CD4-positive, alpha-beta memory T cell (primary cell): ENCODE results near the gene CACNG6. TPM values are rescaled to one million over a fixed set of nuclear protein-coding genes. Genes with fewer than 3 reads are reported as not detected.

Experiments used
- CTCF ChIA-PET: fragments of 350-600 bp; sonication (Branson Sonifier 250); formaldehyde crosslinking; loops from one replicate; lab custom pipeline; 2021; ENCODE audit warnings: inconsistent platforms; ENCODE audit not compliant: partially characterized antibody; lab: Charles Lee
- POLR2A ChIA-PET: fragments of 350-600 bp; sonication (Branson Sonifier 250); formaldehyde crosslinking; loops from one replicate; lab custom pipeline; 2021; ENCODE audit not compliant: partially characterized antibody; lab: Charles Lee
- DNase-seq, 5 donors: peaks; one replicate each; pipeline versions ENCODE4 v3.0.0 to v3.0.0-alpha.2; 2020 to 2022; ENCODE audit warnings: mixed read lengths in 1 of 5
- H3K27ac ChIP-seq: one replicate; pipeline ENCODE4 v1.7.0; 2013; ENCODE audit warnings: low read depth, low read length
- H3K27me3 ChIP-seq: 2 replicates; pipeline ENCODE4 v1.7.0; 2013; ENCODE audit warnings: mild to moderate bottlenecking, low read length, moderate library complexity; ENCODE audit not compliant: insufficient read depth
- H3K36me3 ChIP-seq: 2 replicates; pipeline ENCODE4 v1.7.0; 2013; ENCODE audit warnings: mild to moderate bottlenecking, low read length, moderate library complexity; ENCODE audit not compliant: insufficient read depth
- H3K4me1 ChIP-seq: 2 replicates; pipeline ENCODE4 v1.7.0; 2013; ENCODE audit warnings: mild to moderate bottlenecking, low read length, moderate library complexity; ENCODE audit not compliant: insufficient read depth
- H3K4me3 ChIP-seq, 2 donors: one replicate each; pipeline ENCODE4 v1.7.0; 2013; ENCODE audit warnings: low read length in 2 of 2, mild to moderate bottlenecking in 1 of 2
- H3K9me3 ChIP-seq, 2 donors: one replicate each; pipeline ENCODE4 v1.7.0; 2013; ENCODE audit warnings: low read length in 2 of 2, control low read depth in 1 of 2; ENCODE audit not compliant: control insufficient read depth in 1 of 2
- H3K27ac Mint-ChIP-seq, 7 donors: one replicate each; pipeline ENCODE4 v1.8.0; 2020 to 2021; ENCODE audit warnings: mixed read lengths in 7 of 7, mild to moderate bottlenecking in 6 of 7, inconsistent platforms in 3 of 7, moderate library complexity in 3 of 7
- H3K27me3 Mint-ChIP-seq, 2 donors: one replicate each; pipeline ENCODE4 v1.8.0; 2020 to 2021; ENCODE audit warnings: mixed read lengths in 2 of 2
- H3K36me3 Mint-ChIP-seq, 2 donors: one replicate each; pipeline ENCODE4 v1.8.0; 2020 to 2021; ENCODE audit warnings: mixed read lengths in 2 of 2, inconsistent platforms in 1 of 2, mild to moderate bottlenecking in 1 of 2
- H3K4me1 Mint-ChIP-seq, 4 donors: one replicate each; pipeline ENCODE4 v1.8.0; 2020 to 2021; ENCODE audit warnings: mixed read lengths in 4 of 4, mild to moderate bottlenecking in 1 of 4
- H3K4me3 Mint-ChIP-seq, 8 donors: one replicate each; pipeline ENCODE4 v1.8.0; 2020 to 2021; ENCODE audit warnings: mixed read lengths in 8 of 8, mild to moderate bottlenecking in 7 of 8, moderate library complexity in 6 of 8, inconsistent platforms in 3 of 8
- H3K9me3 Mint-ChIP-seq, 8 donors: one replicate each; pipeline ENCODE4 v1.8.0; 2020 to 2021; ENCODE audit warnings: mixed read lengths in 8 of 8, mild to moderate bottlenecking in 5 of 8, inconsistent platforms in 3 of 8, moderate library complexity in 1 of 8
- intact Hi-C: fragments of 100-400 bp; cut with micrococcal nuclease; formaldehyde crosslinking; loops from one replicate; pipeline ENCODE4 v1.15.1; 2023
- polyA plus RNA-seq, 2 donors: library from polyadenylated mRNA; unstranded; fragments of 300-500 nt; fragmentation: Illumina TruSeq; gene quantifications; one replicate each; pipeline ENCODE4 v1.2.3, GENCODE V29; 2021
- total RNA-seq, 2 experiments: library from RNA; stranded (reverse); gene quantifications; one replicate each; pipeline ENCODE4 v1.2.3, GENCODE V29; 2021

Gene CACNG6
- total and polyA plus RNA-seq, 4 experiments from 2014 or later: not detected

DNA sequence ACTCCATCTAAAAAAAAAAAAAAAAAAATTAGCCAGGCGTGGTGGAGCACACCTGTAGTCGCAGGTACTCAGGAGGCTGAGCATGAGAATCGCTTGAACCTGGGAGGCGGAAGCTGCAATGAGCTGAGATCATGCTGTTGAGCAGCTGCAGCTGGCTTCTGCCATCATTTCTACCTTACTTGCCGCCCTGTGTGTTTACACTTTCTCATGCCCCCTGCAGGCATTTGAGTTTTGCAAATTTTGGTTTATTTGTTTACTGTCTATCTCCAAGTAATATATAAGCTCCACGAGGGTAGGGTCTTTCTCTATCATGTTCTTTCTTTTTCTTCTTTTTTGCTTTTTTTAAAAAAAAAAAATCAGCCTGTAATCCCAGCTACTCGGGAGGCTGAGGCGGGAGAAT is 18.0 kb downstream of the CACNG6 start:
- H3K9me3 ChIP-seq: no peaks in the 10 kb centered on the region
- no peaks in the 10 kb centered on the region for H3K36me3 Mint-ChIP-seq

DNA sequence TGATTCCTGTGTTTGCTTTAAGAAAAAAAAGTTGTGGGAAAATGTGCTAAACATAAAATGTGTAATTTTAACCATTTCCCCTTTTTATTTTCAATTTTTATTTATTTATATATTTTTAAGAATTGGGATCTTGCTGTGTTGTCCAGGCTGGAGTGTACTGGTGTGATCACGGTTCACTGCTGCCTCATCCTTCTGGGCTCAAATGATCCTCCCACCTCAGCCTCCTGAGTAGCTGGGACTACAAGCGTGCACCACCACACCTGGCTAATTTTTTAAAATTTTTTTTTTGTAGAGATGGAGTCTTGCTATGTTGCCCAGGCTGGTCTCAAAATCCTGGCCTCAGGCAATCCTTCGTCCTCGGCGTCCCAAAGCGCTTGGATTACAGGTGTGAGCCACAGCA is 19.0 kb downstream of the CACNG6 start:
- ChIA-PET CTCF (interaction anchor here (0.7 to 1.3 kb wide), 3 partner anchors 8 to 133 kb away, joined by 3 to 6 read pairs (median 3); no protein-coding TSS in a partner anchor), POLR2A (no interaction called here)
- H3K9me3 Mint-ChIP-seq: peaks cover 0 to 3% (median 0%) of the 10 kb centered on the region in 8 donors
- H3K4me1 Mint-ChIP-seq: no peaks in the 10 kb centered on the region
- no peak overlapping the region for H3K27ac Mint-ChIP-seq
- Histone ChIP-seq H3K4me1 (no peaks in the 10 kb centered on the region), H3K9me3 (no peaks in the 10 kb centered on the region), H3K27me3 (no peaks in the 10 kb centered on the region), H3K27ac (no peak overlapping the region), H3K4me3 (no peak overlapping the region), H3K36me3 (no peaks in the 10 kb centered on the region)
- H3K4me3 Mint-ChIP-seq: no peak overlapping the region
- H3K36me3 Mint-ChIP-seq: no peaks in the 10 kb centered on the region
- intact Hi-C loops: no loop called here
- DNase-seq: no peak
- H3K27me3 Mint-ChIP-seq: peaks cover 17 to 27% of the 10 kb centered on the region in 2 donors

More for the DNA sequence above, 18.0 kb downstream of the CACNG6 start:
- DNase-seq: no peak
- no peaks in the 10 kb centered on the region for H3K27me3 ChIP-seq
- Mint-ChIP-seq H3K4me1 (no peaks in the 10 kb centered on the region), H3K9me3 (peaks cover 0 to 3% (median 0%) of the 10 kb centered on the region in 8 donors), H3K27me3 (peaks cover 16 to 24% of the 10 kb centered on the region in 2 donors), H3K4me3 (no peak overlapping the region), H3K27ac (no peak overlapping the region)
- no peaks in the 10 kb centered on the region for H3K4me1 ChIP-seq
- intact Hi-C loops: no loop called here
- H3K27ac ChIP-seq: no peak overlapping the region
- H3K4me3 ChIP-seq: no peak overlapping the region
- CTCF ChIA-PET: no interaction called here
- POLR2A ChIA-PET: no interaction called here
- no peaks in the 10 kb centered on the region for H3K36me3 ChIP-seq

DNA sequence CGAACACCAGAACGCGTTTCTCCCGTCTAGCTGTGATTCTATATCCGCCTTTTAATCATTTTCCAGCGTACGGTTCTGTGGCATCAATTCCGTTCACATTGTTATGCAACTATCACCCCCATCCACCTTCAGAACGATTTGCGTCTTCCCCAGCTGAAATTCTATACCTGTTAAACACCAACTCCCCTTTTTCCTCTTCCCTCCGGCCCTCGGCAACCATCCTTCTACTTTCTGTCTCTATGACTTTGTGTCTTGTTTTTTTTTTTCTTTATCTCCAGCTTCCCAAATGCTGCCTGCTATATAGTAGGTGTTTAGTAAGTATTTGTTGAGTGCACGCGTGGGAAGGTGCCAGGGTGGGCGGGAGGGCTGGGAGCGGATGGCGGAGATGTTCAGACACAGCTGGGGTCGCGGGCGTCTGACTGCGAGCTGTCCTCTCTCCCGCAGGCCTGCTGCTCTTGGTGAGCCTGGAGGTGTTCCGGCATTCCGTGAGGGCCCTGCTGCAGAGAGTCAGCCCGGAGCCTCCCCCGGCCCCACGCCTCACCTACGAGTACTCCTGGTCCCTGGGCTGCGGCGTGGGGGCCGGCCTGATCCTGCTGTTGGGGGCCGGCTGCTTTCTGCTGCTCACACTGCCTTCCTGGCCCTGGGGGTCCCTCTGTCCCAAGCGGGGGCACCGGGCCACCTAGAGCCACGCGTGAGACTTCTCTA is 20.2 kb downstream of the CACNG6 start:
- Mint-ChIP-seq H3K27ac (no peak overlapping the region), H3K9me3 (peaks cover 0 to 3% (median 0%) of the 10 kb centered on the region in 8 donors), H3K4me1 (no peaks in the 10 kb centered on the region), H3K36me3 (no peaks in the 10 kb centered on the region), H3K4me3 (no peak overlapping the region), H3K27me3 (peaks cover 21 to 33% of the 10 kb centered on the region in 2 donors)
- no peak overlapping the region for H3K27ac ChIP-seq
- no peaks in the 10 kb centered on the region for H3K9me3 ChIP-seq
- DNase-seq: no peak
- H3K36me3 ChIP-seq: no peaks in the 10 kb centered on the region
- no peaks in the 10 kb centered on the region for H3K4me1 ChIP-seq
- H3K4me3 ChIP-seq: no peak overlapping the region
- POLR2A ChIA-PET: no interaction called here
- CTCF ChIA-PET: interaction anchor here (1.3 kb wide), 1 partner anchor 13 kb away, joined by 6 read pairs; no protein-coding TSS in a partner anchor
- intact Hi-C loops: no loop called here
- no peaks in the 10 kb centered on the region for H3K27me3 ChIP-seq

DNA sequence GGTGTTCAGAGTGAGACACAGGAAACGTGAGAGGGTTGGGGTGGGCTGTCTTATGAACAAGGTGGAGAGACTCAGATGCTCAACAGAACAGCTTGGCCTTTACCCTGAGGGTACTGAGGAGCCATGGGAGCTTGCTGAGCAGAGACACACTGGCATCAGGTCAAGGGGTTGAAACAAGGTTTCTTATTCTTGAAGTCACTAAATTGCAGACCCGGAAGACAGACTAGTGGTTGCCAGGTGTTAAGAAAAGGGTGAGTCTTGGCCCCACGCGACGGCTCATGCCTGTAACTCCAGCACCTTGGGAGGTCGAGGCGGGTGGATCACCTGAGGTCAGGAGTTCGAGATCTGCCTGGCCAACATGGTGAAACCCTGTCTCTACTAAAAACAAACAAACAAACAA is 22.4 kb downstream of the CACNG6 start:
- Histone ChIP-seq H3K27me3 (no peaks in the 10 kb centered on the region), H3K9me3 (no peaks in the 10 kb centered on the region), H3K4me1 (no peaks in the 10 kb centered on the region), H3K36me3 (no peaks in the 10 kb centered on the region), H3K4me3 (no peak overlapping the region), H3K27ac (no peak overlapping the region)
- H3K4me1 Mint-ChIP-seq: no peaks in the 10 kb centered on the region
- peaks cover 0 to 3% (median 0%) of the 10 kb centered on the region in 8 donors for H3K9me3 Mint-ChIP-seq
- DNase-seq: no peak
- H3K36me3 Mint-ChIP-seq: no peaks in the 10 kb centered on the region
- intact Hi-C loops: no loop called here
- ChIA-PET POLR2A (no interaction called here), CTCF (interaction anchor here (2.0 kb wide), 1 partner anchor 10 kb away, joined by 7 read pairs; no protein-coding TSS in a partner anchor)
- peak overlapping the region in 1 of 7 donors; percentile 38 for H3K27ac Mint-ChIP-seq
- peaks cover 27% of the 10 kb centered on the region in 2 donors for H3K27me3 Mint-ChIP-seq
- H3K4me3 Mint-ChIP-seq: no peak overlapping the region

DNA sequence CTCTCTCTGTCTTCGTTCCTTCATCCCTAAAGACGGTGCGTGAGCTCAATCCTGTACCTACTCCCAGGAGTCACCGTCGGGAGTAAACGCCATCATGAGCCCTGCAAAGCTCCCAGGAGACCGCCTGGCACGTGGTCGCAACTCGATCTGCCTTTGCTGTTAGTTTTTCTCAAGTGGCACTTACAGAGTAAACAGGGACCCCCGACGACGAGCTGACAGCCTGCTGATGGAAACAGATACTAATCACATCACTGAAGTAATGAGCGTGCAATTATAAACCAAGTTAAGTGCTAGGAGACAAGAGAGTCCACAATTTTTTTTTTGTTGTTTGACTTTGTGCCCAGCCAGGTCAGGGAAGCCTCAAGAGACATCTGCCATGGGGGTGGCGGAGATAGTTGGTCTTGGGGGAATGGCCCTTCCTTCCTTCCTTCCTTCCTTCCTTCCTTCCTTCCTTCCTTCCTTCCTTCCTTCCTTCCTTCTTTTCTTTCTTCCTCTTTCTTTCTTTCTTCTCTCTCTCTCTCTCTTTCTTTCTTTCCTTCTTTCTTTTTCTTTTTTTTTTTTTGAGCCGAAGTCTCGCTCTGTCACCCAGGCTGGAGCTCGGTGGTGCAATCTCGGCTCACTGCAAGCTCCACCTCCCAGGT is 23.6 kb downstream of the CACNG6 start:
- no peaks in the 10 kb centered on the region for H3K27me3 ChIP-seq
- DNase-seq: no peak
- Mint-ChIP-seq H3K27ac (no peak overlapping the region), H3K36me3 (no peaks in the 10 kb centered on the region), H3K4me3 (no peak overlapping the region), H3K4me1 (no peaks in the 10 kb centered on the region), H3K9me3 (peaks cover 0 to 3% (median 0%) of the 10 kb centered on the region in 8 donors), H3K27me3 (peaks cover 27% of the 10 kb centered on the region in 2 donors)
- no peak overlapping the region for H3K27ac ChIP-seq
- no peaks in the 10 kb centered on the region for H3K4me1 ChIP-seq
- H3K36me3 ChIP-seq: no peaks in the 10 kb centered on the region
- ChIA-PET CTCF (interaction anchor here (0.6 to 2.0 kb wide), 2 partner anchors 9 to 15 kb away, joined by 3 to 7 read pairs; no protein-coding TSS in a partner anchor), POLR2A (no interaction called here)
- no peaks in the 10 kb centered on the region for H3K9me3 ChIP-seq
- no peak overlapping the region for H3K4me3 ChIP-seq
- intact Hi-C loops: no loop called here

DNA sequence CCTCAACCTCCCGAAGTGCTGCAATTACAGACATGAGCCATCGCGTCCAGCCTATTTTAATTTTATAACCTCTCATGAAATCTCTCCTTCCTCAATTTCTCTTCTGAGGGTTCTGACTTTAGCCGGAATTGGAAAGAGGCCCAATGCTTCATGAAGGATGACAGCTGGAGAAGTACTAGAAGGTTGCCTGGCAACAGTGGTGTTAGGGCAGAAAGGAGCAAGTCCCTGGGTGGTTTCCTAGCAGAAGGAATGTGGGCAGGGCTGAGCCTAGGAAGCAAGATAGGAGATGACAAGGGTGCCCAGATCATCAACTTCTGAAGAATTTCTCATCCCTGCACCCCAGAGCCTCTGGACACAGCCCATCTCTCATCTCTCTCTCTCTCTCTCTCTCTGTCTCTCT is 25.8 kb downstream of the CACNG6 start:
- ChIA-PET CTCF (interaction anchor here (0.7 to 1.5 kb wide), 2 partner anchors 11 to 16 kb away, joined by 3 to 4 read pairs; no protein-coding TSS in a partner anchor), POLR2A (no interaction called here)
- Histone ChIP-seq H3K4me1 (no peaks in the 10 kb centered on the region), H3K36me3 (no peaks in the 10 kb centered on the region), H3K27me3 (no peaks in the 10 kb centered on the region), H3K27ac (no peak overlapping the region), H3K9me3 (no peaks in the 10 kb centered on the region), H3K4me3 (no peak overlapping the region)
- H3K36me3 Mint-ChIP-seq: no peaks in the 10 kb centered on the region
- DNase-seq: no peak
- peak overlapping the region in 1 of 7 donors; percentile 68 for H3K27ac Mint-ChIP-seq
- H3K4me1 Mint-ChIP-seq: no peaks in the 10 kb centered on the region
- H3K4me3 Mint-ChIP-seq: no peak overlapping the region
- peaks cover 26 to 34% of the 10 kb centered on the region in 2 donors for H3K27me3 Mint-ChIP-seq
- H3K9me3 Mint-ChIP-seq: no peaks in the 10 kb centered on the region
- intact Hi-C loops: no loop called here

DNA sequence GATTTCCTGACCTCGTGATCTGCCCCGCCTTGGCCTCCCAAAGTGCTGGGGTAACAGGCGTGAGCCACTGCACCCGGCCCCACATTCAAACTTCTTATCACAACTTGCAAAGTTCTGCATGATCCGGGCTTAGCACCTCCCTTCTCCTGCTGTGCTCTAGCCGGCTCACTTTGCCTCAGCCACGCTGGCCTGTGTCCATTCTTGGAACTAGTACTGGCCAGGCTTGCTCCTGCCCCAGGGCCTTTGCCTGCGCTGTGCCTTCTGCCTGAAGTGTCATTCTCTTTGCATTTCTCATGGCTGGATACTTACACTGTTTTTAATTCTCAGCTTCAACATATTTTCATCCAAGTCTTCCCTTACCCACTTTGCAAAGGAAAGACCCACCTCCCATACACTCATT is 29.9 kb downstream of the CACNG6 start:
- no peaks in the 10 kb centered on the region for H3K27me3 ChIP-seq
- H3K36me3 ChIP-seq: no peaks in the 10 kb centered on the region
- Mint-ChIP-seq H3K27ac (no peak overlapping the region), H3K4me3 (no peak overlapping the region), H3K36me3 (no peaks in the 10 kb centered on the region), H3K9me3 (peaks cover 0 to 4% (median 0%) of the 10 kb centered on the region in 8 donors), H3K4me1 (peaks cover 0 to 8% (median 2%) of the 10 kb centered on the region in 4 donors), H3K27me3 (peaks cover 24 to 37% of the 10 kb centered on the region in 2 donors)
- H3K4me1 ChIP-seq: peaks cover 5% of the 10 kb centered on the region
- intact Hi-C loops: loop anchor here (5.0 to 10.0 kb wide), 3 partner anchors 117 to 824 kb away; partner anchors contain the start of gene CACNG7
- H3K9me3 ChIP-seq: no peaks in the 10 kb centered on the region
- no peak for DNase-seq
- no peak overlapping the region for H3K4me3 ChIP-seq
- H3K27ac ChIP-seq: no peak overlapping the region
- ChIA-PET CTCF (interaction anchor here (1.0 to 10.2 kb wide), 3 partner anchors 9 to 231 kb away, joined by 3 to 97 read pairs (median 25); no protein-coding TSS in a partner anchor), POLR2A (interaction anchor here (0.6 kb wide), 1 partner anchor 92 kb away, joined by 3 read pairs; no protein-coding TSS in a partner anchor)
